GM15510 (cell line): Measurements from ENCODE around the gene SHMT1.

ENCODE experiments used
- POLR2A ChIP-seq: IDR thresholded peaks from 3 replicates; pipeline ENCODE4 v1.6.1; 2011; ENCODE audit warnings: borderline replicate concordance; ENCODE audit not compliant: insufficient read length; ENCODE audit errors: extremely low read depth

The SHMT1 gene

GRCh38 chr17:18323507-18324139 is 39.7 kb downstream of the SHMT1 start:
- no peak for TF ChIP-seq POLR2A

GRCh38 chr17:18323007-18323406 is 40.3 kb downstream of the SHMT1 start:
- no peak for TF ChIP-seq POLR2A

- no peak for TF ChIP-seq POLR2A
These were observed 40.8 kb downstream of the SHMT1 start for GRCh38 chr17:18322522-18322921.

- TF ChIP-seq POLR2A = no peak
These were observed 42.0 kb downstream of the SHMT1 start for GRCh38 chr17:18321309-18321708.

- TF ChIP-seq POLR2A = no peak
These were observed 43.0 kb downstream of the SHMT1 start for GRCh38 chr17:18320301-18320700.

GRCh38 chr17:18319604-18320256 is 43.6 kb downstream of the SHMT1 start:
- TF ChIP-seq POLR2A = no peak

- TF ChIP-seq POLR2A = no peak
These were observed 44.4 kb downstream of the SHMT1 start for GRCh38 chr17:18318771-18319450.

GRCh38 chr17:18318117-18318516 is 45.2 kb downstream of the SHMT1 start:
- TF ChIP-seq POLR2A = no peak

- no peak for TF ChIP-seq POLR2A
These were observed 47.4 kb downstream of the SHMT1 start for GRCh38 chr17:18315961-18316360.

- no peak for TF ChIP-seq POLR2A
These were observed 47.8 kb downstream of the SHMT1 start for GRCh38 chr17:18315562-18315922.

- peak; percentile 62 for TF ChIP-seq POLR2A
These were observed 48.4 kb downstream of the SHMT1 start, which contains the start of the genes SMCR8 and TOP3A for GRCh38 chr17:18314731-18315561. Gene SMCR8, plus strand, starts transcription at chr17:18315293. Its CDS starts 497 bp downstream, at chr17:18315790. Gene TOP3A, minus strand, starts transcription at chr17:18314994. Its CDS starts 216 bp downstream, at chr17:18314778.

GRCh38 chr17:18314059-18314730 is 49.2 kb downstream of the SHMT1 start:
- TF ChIP-seq POLR2A = no peak

GRCh38 chr17:18309202-18309601 is 54.1 kb downstream of the SHMT1 start:
- TF ChIP-seq POLR2A = no peak
